Tongue (tissue), 3 donors: ENCODE data around the gene DZANK1. TPM values are rescaled to one million over a fixed set of nuclear protein-coding genes. Genes with fewer than 3 reads are reported as not detected.
"Not testable (repeated sequence)": the region's sequence is repeated elsewhere in the genome, so short reads cannot be mapped to it uniquely, and the experiment has no call there.

Experiments used
- DNase-seq: peaks from one replicate; pipeline ENCODE4 v3.0.0-alpha.2; 2015
- small RNA-seq: library from RNA; depleted of rRNA; stranded (forward); fragments of <200 nt; gene quantifications from one replicate; pipeline ENCODE3, GENCODE V24; 2014; ENCODE audit warnings: low replicate concordance
- total RNA-seq: library from RNA; depleted of rRNA; stranded (reverse); fragments of >200 nt; gene quantifications from one replicate; pipeline ENCODE4 v1.2.3, GENCODE V29; 2014

DZANK1 gene
- total RNA-seq, 1 donor from 2014 or later, result 1.6 TPM

DNA sequence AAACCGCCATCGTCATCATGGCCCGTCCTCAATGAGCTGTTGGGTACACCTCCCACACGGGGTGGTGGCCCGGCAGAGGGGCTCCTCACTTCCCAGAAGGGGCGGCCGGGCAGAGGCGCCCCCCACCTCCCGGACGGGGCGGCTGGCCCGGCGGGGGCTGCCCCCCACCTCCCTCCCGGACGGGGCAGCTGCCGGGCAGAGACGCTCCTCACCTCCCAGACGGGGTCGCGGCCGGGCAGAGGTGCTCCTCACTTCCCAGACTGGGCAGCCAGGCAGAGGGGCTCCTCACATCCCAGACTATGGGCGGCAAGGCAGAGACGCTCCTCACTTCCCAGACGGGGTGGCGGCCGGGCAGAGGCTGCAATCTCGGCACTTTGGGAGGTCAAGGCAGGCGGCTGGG lies 91.3 kb downstream of the DZANK1 start:
- DNase-seq, result not testable (repeated sequence)

DNA sequence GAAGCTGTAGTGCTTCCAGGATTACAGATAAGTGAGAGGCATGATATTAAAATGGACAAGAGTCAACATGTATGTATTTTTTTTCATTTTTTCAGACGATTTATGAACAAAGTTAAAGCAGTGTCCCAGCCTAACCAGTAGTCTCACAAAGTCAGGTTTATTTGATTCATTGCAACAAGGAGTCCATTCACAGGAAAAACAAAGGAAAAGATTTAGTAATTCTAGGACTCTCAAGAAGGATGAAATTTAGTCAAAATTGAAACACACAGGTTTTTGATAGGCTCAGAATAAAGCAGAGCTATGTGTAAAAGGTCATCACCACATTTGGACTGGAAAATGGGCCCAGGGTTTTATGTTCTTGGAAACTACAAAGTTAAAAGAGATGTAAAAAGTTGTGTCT lies 94.5 kb downstream of the DZANK1 start:
- DNase-seq, result no peak

DNA sequence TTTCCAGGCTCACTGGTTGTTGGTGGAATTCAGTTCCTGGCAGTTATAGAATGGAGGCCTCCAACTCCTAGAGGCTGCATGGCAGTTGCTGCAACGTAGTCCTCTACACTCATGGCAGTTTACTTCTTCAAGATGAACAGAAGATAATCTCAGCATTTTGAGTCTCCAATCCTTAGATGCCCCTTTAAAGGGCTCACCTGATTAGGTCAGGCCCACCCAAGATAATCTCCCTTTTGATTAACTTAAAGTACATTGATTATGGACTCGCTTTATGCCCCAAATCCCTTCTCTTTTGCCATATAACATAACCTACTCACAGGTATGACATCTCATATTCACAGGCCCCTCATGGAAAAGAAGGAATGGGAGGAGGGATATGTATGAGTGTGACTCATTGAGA lies 102.1 kb downstream of the DZANK1 start:
- no peak for DNase-seq

DNA sequence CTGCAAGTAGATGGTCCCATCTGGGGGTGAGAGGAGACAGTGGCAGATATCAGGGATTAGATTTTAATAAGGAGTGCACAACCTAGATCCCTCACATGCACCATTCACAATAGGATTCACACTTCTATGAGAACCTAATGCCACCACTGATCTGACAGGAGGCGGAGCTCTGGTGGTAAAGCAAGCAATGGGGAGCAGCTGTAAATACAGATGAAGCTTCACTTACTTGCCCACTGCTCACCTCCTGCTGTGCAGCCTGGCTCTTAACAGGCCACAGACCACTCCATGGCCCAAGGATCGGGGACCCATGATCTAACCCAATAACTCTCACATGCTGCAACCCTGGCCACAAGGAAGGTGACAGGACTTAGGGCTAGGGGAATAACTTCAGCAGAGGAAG lies 103.1 kb downstream of the DZANK1 start:
- no peak for DNase-seq

DNA sequence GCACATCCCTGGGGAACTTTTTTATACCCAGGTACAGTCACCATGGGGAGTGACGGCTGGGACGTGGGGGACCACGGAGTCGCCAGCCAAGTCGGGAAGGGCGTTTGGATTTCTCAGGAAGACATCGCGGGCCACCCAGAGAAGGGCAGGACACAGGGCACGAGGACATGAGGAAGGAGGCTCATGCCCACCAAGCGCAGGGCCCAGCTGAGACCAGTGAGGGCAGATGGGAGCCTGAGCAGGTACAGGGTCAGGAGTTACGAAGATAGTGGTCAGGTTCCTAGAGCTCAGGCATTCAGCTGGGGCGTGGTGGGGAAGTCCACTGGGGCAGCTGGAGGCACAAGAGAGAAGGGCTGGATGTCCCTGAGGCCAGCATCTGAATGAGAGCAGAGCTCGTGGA lies 103.9 kb downstream of the DZANK1 start:
- no peak for DNase-seq

DNA sequence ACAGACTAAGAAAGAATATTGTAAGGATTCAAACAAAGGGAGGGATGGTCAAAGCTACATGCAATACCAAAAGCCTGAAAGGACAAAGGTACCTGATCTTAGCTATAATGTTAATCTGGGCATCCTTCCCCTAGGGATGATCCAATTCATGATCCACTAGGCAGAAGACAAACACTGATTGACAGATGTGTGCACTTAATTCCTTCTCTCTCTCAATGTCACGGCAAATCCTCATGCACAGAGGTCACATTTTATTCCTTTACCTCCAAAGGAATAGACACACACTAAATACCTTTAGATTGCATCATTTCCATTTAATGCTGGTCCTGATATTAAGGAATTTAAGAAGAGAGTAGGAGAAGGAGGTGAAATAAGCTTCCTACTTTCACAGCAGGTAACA lies 105.2 kb downstream of the DZANK1 start:
- DNase-seq, result no peak

DNA sequence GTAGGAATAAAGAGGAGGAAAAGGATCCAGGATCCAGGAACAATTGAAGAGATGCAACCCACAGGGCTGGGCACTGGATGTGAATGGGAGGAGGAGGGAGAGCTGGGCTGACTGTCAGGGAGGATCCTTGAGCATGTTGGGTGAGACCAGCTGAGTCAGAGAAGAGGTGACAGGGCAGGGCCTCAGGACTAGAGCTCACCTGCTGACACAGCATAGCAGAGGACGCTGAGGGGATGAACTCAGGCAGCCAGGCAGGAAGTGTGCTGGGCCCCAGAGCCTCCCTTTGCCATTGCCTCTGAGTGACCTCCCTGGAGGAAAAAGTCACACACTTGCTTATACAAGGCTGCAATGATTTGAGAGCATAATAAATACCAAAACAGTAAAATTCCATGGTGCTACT lies 106.2 kb downstream of the DZANK1 start:
- DNase-seq, result no peak

DNA sequence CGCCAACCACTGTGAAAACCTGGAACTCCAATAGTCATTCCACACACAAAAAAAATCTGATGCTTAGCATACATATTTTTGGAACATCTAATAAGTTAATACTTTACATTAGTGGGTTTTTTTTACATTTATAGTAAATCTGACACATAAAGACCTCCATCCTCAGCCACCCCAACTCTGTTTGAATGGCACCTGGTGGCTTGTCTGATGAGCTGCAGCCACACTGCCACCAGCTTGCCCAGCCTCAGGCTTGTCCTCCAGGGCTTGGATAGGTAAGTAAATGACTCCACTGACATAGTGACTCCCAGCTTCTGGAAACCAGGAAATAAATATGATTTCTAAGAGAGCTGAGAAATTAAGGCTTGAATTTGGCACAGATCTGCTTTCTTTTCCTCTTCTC lies 107.0 kb downstream of the DZANK1 start:
- no peak for DNase-seq

DNA sequence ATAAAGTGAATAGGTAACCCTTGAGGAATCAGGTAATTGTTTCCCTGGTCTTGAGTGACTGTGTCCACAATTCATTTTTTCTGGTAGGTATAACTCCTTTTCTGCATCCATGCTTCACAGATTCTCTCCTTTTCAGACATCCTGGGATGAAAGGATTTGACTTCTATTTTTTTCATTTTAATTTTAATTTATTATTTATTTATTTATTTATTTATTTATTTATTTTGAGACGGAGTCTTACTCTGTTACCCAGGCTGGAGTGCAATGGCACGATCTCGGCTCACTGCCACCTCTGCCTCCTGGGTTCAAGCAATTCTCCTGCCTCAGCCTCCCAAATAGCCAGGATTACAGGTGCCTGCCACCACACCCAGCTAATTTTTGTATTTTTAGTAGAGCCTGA lies 117.1 kb downstream of the DZANK1 start:
- DNase-seq, result not testable (repeated sequence)

Small RNA genes lying within 50 kb of the gene (small RNA-seq; reads per million reads assigned to genes)
- gene MIR3192, result not detected
- not detected for gene RNA5SP476

Other genes with a start within 250 kb of the DZANK1 start
- gene ZNF133, start 178.5 kb downstream of the DZANK1 start, total RNA-seq, result 25.8 TPM
- gene POLR3F, start 360 bp upstream of the DZANK1 start, total RNA-seq, result 13.3 TPM
- gene RBBP9, start 30.2 kb upstream of the DZANK1 start, total RNA-seq, result 11.7 TPM
- 23.5 TPM for gene SEC23B, start 40.9 kb upstream of the DZANK1 start, total RNA-seq
- 143 TPM for gene SMIM26, start 100.4 kb upstream of the DZANK1 start, total RNA-seq
- gene DTD1, start 121.0 kb upstream of the DZANK1 start, total RNA-seq, result 22.9 TPM